Glomerular visceral epithelial cell (primary cell): Measurements from ENCODE around the gene ADAM10.

Experiments used
- DNase-seq: peaks from one replicate; pipeline ENCODE4 v3.0.0-alpha.2; 2016; ENCODE audit errors: extremely low spot score

Gene ADAM10

GRCh38 chr15:58715266-58715917 lies 34.1 kb downstream of the ADAM10 start:
- DNase-seq, result no peak

- peak; percentile 11 for DNase-seq
Measured at GRCh38 chr15:58710701-58711100, 38.8 kb downstream of the ADAM10 start.

- DNase-seq, result no peak
Measured at GRCh38 chr15:58707397-58707796, 42.1 kb downstream of the ADAM10 start.

GRCh38 chr15:58705105-58705504 lies 44.4 kb downstream of the ADAM10 start:
- no peak for DNase-seq

GRCh38 chr15:58704155-58704865 lies 45.2 kb downstream of the ADAM10 start:
- DNase-seq, result no peak

- DNase-seq, result no peak
Measured at GRCh38 chr15:58703610-58704009, 45.9 kb downstream of the ADAM10 start.

- no peak for DNase-seq
Measured at GRCh38 chr15:58702233-58702632, 47.3 kb downstream of the ADAM10 start.

- DNase-seq, result no peak
Measured at GRCh38 chr15:58701376-58701775, 48.1 kb downstream of the ADAM10 start.

GRCh38 chr15:58699769-58700168 lies 49.7 kb downstream of the ADAM10 start:
- DNase-seq, result no peak

- no peak for DNase-seq
Measured at GRCh38 chr15:58698887-58699641, 50.4 kb downstream of the ADAM10 start.

- DNase-seq, result no peak
Measured at GRCh38 chr15:58697220-58697619, 52.3 kb downstream of the ADAM10 start.

GRCh38 chr15:58696738-58697137 lies 52.8 kb downstream of the ADAM10 start:
- DNase-seq, result no peak

GRCh38 chr15:58694641-58695398 lies 54.7 kb downstream of the ADAM10 start:
- DNase-seq, result no peak

- DNase-seq, result no peak
Measured at GRCh38 chr15:58690703-58691102, 58.8 kb downstream of the ADAM10 start.

- no peak for DNase-seq
Measured at GRCh38 chr15:58689646-58690045, 59.9 kb downstream of the ADAM10 start.

- DNase-seq, result no peak
Measured at GRCh38 chr15:58686286-58686685, 63.2 kb downstream of the ADAM10 start.

- no peak for DNase-seq
Measured at GRCh38 chr15:58684751-58685150, 64.8 kb downstream of the ADAM10 start.

- DNase-seq, result no peak
Measured at GRCh38 chr15:58684036-58684710, 65.3 kb downstream of the ADAM10 start.

GRCh38 chr15:58682234-58682633 lies 67.3 kb downstream of the ADAM10 start:
- no peak for DNase-seq

GRCh38 chr15:58678683-58679082 lies 70.8 kb downstream of the ADAM10 start:
- DNase-seq, result no peak

GRCh38 chr15:58677426-58677825 lies 72.1 kb downstream of the ADAM10 start:
- no peak for DNase-seq

- no peak for DNase-seq
Measured at GRCh38 chr15:58676766-58677165, 72.7 kb downstream of the ADAM10 start.
